Activated T-cell treated with anti-CD3 and anti-CD28 coated beads for 48 hours (primary cell): ENCODE results near the gene VRK1.
A peak's percentile ranks its signal among the peaks of the same experiment; 100 is the strongest.

ENCODE experiments used
- DNase-seq: peaks from one replicate; pipeline ENCODE4 v3.0.0-alpha.2; 2020; ENCODE audit warnings: low read depth

The VRK1 gene

DNA sequence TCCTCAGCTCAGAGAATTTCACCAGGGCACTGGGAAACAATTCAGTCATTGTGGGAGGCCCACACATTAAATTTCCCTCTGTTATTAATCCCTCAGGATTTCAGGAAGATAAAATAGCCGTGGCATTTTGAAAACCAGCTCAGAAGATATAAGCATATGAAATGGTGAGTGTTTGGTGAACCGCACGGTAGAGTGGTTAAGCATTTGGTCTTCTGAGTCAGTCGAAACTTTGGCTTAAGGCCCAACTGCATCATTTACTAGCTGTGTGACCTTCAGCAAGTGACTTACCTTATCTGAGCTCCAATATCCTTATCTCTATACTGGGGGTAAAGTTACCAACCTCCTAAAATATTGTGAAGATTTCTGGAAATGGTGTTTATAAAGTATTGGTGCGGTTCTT, 5.2 kb upstream of the VRK1 start:
- no peak for DNase-seq

DNA sequence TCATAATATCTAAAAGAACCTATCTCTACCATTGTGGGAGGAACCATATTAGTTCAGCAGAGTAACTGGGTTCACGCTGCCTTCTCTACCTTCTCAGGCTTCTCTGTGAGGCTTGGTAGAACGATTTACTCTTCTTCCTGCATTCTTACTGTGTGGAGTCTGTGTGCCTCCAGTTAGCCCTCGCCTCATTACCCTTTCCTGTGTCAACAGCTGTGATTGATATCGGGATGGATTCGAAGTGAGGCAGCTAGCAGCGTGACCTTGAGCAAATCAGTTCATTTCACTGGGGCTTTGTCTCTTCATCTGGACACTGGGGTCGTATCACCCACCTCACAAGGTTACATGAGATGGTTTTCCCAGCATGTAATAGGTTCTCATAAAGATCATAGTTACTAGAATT, 4.6 kb upstream of the VRK1 start:
- DNase-seq, result no peak

DNA sequence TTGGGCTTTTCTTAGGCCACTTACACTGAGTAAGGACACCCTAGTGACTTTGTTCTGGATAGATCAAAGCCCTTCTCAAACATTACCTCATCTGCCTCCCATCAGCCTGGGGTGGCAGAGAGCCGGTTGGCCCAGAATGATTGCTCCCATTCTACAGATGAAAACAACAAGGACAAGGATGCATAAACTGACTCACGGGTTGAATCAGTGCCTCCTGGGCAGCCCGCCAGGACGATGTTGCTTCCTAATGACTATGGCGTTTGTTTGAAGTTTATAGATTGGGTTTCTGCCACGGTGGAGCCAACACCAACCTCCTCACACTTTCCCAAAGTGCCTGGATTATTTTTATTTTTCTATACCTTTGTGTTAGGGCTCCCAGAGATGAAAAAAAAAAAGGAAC, 3.6 kb upstream of the VRK1 start:
- DNase-seq, result no peak

DNA sequence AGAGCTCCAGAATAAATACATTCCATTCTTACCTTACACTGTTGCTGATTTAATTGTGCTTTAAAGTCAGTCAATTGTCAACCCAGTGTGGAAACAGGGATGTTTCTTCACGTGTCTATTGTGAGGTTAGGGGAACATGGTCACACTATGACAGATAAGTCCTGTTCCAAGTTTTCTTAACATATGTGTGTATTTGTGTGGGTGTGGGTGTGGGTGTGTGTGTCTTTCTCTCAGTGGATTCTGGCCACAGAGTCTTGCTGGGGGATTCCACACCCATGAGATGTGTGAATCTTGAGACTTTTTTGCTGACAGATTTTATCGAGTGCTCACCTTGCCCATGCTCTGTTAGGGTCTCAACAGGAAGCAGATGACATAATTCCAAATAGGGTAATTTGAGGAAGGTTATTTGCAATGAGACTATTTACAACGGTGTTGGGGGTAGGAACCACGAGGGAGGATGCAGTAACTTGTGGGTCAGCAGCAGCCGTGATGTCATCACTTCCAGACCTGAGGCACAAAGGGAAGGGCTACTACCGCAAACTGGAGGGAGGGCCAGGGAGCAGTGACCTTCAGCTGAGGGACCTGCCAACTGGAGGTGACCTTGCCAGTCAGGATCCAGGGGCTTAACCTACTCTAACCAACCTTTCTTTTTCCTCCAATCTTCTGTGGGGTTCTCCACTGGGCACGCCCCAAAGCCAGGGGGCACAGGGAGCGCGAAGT, 1.9 kb upstream of the VRK1 start:
- DNase-seq, result no peak

DNA sequence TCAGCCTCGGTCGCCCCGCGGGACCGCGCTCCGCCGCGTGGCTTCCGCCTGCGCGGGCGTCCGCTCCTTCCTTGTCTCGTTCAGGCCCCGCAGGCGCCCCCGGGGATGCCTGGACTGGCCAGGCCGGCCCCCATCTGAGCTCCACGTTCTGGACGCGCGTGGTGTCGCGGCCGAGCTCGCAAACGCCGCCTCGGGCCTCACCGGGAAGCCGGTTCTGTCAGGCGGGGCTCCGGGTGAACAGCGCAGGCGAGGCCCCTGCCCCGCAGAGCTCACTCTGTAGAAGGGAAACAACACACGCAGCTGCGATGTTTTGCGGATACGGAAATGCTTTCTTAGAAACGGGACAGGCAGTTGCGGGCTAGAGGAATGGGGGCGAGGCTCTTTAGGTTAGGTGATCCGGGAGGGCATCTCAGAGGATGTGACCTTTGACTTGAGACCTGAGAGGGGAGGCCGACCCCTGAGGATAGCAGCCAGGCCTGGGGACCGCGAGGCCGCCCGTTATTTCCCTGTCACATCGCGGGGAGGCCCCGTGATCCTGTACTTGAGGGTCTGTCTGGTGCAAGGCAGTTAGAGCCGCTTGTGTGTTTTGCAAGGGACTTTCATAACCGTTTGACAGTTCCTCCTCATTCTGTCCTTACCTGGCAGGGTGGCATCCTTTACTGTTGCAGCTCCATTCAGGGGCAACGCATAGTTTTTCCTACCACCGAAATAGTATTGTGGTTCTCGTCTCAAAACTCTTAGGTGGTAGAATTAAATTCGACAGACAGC, 584 bp downstream of the VRK1 start:
- peak; percentile 29 for DNase-seq

DNA sequence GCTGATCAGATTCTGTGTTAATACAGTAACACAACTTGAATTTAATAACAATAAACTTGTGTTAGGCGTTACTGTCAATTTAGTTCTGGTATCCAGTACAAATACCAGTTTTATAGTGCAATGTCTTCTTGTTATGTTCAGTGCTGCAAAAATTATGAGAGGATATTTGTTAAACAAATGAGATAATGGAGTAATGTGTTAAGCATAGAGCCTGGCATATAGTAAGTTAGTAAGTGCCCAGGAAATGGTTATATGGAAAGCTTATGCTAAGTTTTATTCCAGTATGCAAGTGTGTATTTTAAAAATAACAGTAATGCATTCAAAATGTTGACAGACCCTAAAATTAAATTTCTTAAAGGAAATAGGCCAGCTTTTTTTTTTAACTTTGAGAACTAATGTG, 1.8 kb downstream of the VRK1 start:
- no peak for DNase-seq

DNA sequence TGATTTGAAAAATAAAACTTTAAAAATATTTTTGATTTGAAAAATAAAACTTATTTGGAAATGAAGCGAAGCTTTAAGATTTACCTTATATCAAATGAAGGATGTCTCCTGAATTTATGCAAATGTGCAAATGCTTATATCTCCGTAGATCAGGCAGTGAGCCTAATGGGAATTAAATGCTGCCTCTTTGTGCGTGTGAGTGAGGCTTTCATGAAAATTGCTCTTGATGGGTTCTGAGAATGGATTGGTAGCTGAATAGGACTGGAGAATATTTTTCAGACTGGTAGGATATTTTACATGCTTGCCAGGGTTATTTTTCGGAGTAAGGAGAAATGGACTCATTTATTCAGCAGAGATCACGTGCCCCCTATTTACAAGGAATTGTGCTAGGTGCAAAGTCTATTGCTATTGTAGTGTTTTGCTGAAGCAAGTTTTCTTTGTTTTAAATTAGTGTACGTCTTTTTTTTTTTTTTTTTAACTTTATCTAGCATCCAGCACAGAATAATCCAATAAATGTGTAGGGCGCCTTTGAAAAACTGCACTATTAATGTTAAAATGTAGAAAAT, 2.4 kb downstream of the VRK1 start:
- DNase-seq, result no peak

DNA sequence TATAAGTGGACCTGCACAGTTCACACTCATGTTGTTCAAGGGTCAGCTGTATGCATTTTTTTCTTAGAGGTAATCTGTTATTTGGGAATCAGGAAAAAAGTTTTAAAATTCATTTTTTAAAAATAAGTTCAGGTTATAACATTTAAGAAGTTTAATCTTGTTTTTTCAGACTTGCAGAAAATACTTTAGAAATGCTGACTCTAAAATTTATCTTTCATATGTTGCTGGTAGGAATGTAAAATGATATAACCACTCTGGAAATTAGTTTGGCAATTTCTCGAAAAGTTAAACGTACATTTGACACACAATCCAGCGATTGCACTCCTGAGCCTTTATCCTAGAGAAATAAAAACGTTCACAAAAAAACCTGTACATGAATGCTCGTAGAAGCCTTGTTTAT, 4.7 kb downstream of the VRK1 start:
- no peak for DNase-seq

DNA sequence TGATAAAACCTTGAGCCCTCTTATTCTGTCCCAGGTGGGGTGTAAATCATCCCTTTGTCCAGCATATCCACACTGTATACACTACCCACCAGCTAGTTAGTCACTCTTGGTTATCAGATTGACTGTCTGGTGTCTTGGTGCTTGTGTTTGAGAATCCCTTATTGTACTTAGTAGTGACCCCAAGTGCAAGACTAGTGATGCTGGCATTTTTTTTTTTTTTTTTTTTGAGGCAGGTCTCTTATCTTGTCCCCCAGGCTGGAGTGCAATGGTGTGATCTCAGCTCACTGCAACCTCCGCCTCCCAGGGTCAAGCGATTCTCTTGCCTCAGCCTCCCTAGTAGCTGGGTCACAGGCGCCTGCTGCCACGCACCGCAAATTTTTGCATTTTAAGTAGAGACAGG, 5.8 kb downstream of the VRK1 start:
- DNase-seq, result no peak

DNA sequence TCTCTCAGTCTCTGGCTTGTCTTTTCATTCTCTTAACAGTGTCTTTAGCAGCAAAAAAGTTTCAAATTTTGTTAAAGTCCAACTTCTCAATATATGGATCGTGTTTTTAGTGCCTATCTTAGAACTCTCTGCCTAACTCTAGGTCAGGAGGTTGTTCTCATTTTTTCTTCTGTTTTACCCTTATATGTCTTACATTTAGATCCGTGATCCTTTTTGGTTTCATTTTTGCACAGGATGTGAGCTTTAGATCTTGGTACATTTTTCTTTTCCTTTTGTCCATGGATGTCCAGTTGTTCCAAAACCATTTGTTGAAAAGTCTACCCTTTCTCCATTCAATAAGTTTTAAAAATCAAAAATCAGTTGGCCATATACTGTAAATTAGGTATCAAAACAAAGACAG, 6.8 kb downstream of the VRK1 start:
- DNase-seq, result no peak

DNA sequence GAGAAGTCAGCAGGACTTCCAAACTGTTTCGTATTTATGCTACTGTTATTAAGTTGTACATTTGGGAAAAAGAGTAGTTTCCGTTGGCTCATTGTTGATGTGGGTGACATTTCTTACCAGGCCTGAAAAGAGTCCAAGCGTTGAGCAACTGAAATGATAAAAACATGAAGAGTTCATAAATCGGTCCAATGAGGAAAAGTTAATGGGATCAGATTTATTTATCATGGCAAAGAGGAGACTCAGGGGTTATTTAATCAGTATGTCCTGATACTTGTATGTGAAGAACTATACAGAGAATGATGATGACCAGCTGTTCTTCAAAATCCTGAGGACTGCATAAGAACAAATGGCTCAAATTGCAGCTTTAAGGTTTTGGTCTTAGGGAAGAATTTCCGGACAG, 7.7 kb downstream of the VRK1 start:
- DNase-seq, result no peak

DNA sequence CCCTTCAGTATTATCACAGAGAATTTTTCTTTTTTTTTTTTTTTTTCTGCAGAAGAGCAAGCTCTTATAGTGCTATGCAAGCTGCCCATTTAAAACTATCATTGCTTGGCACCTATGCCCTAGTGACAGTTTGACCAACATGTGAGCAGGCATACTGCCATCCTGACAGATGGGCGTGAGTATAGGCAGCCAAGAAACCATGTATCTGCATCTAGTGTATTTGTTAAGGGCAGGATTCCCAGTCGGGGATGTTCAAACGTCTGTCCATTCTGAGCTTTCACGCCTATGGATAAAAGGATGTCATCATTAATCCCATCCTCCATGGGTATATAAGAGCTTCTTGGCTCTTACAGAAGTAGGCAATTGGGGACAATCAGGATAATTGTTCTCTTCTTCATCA, 8.8 kb downstream of the VRK1 start:
- no peak for DNase-seq

DNA sequence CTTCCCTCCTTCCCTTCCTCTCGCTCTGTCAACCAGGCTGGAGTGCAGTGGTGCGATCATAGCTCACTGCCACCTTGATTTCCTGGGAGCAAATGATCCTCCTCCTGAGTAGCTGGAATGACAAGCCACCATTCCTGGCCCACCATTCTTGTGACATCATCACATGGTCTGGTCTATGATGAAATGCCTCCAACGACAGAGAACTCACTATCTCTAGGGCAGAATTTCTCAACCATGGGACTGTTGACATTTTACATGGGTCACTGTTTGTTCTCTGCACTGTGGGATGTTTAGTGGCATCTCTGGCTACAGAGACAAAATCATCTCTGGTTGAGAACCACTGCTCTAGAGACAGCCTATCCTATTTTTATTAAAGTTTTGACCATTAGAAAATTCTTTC, 9.7 kb downstream of the VRK1 start:
- DNase-seq, result no peak

DNA sequence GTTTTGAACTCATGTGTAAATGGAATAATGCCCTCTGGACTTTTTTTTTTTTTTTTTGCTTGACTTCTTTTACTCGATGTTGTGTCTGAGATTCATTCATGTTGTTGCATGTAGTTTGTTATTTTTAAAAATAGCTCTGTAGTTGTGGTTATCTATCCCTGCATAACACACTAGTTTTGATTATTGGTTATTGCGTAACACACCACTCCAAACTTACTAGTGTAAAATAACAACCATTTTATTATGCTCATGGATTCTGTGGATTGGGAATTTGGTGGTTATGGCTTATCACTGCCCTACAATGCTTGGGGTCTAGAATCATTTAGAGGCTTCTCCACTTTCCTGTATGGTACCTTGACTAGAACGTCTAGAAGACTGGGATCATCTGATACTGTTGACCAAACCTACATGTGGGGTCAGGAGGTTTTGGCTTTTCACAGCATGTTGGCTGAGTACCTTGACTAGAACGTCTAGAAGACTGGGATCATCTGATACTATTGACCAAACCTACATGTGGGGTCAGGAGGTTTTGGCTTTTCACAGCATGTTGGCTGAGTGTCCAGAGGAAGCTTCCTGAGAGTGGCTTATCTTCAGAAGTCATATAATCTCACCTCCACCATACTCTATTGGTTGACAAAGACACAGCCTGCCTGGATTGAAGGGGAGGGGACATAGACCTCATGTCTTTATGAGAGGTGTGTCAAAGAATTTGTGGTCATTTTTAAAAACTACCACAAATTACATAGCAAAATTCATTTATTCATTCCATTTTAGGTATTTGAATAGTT, 11.6 kb downstream of the VRK1 start:
- no peak for DNase-seq

DNA sequence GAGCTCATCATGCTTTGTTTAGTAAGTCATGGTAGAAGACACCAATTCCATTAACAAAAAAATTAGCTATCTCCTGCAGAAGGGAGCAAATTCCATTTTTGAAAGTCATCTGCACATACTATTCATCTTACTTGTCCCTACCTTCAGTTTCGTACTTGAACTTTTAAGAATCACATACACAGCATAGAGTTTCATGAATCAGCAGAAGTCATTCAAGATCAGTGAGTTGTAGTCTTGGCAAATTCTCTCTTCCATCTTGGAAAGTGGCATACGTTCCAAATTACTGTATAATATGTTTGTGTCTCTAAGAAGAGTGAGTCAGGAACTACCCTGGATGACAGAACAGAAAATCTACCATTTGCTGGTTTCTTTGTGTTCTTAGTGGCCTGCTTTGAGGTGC, 14.1 kb downstream of the VRK1 start:
- no peak for DNase-seq

DNA sequence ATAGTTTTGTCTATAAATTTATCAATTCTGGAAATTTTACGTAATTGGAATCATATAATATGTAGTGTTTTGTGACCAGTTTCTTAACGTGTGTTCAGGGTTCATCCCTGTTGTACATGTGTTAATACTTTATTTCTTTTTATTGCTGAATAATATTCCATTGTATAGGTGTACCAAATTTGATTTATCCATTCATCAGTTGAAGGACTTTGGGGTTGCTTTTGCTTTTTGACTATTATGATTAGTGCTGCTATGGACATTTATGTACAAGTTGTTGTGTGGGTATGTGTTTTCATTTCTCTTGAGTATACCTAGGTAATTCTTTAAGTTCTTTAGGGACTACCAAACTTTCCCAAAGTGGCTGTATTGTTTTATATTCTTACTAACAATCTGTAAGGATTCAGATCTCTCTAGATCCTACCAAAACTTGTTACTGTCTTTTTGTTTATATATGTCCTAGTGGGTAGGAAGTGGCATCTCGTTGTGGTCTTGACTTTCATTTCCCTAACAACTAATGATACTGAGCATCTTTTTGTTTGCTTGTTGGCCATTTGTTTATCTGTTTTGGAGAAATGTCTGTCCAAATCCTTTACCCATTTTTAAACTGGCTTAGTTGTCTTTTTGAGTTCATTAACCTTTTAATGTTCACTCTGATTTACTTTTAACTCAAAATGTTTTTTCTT, 14.9 kb downstream of the VRK1 start:
- DNase-seq, result no peak

DNA sequence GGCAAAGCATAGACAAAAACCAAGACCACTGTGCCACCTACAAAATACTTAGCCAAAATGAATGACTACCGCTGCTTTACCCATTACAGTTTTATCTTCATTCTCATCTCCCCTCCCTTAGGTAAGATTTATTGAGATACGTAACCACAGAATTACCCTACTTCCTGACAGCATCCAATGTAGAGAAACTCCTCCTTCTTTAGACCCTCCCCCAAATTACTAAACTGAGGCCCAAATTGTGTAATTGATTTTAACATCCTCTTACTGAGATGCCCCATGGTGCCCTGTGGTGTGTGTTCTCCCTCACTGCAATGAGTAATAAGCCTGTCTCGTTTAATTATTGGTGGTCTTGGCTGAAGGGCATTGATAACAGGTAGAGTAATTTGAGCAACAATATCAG, 19.1 kb downstream of the VRK1 start:
- no peak for DNase-seq

DNA sequence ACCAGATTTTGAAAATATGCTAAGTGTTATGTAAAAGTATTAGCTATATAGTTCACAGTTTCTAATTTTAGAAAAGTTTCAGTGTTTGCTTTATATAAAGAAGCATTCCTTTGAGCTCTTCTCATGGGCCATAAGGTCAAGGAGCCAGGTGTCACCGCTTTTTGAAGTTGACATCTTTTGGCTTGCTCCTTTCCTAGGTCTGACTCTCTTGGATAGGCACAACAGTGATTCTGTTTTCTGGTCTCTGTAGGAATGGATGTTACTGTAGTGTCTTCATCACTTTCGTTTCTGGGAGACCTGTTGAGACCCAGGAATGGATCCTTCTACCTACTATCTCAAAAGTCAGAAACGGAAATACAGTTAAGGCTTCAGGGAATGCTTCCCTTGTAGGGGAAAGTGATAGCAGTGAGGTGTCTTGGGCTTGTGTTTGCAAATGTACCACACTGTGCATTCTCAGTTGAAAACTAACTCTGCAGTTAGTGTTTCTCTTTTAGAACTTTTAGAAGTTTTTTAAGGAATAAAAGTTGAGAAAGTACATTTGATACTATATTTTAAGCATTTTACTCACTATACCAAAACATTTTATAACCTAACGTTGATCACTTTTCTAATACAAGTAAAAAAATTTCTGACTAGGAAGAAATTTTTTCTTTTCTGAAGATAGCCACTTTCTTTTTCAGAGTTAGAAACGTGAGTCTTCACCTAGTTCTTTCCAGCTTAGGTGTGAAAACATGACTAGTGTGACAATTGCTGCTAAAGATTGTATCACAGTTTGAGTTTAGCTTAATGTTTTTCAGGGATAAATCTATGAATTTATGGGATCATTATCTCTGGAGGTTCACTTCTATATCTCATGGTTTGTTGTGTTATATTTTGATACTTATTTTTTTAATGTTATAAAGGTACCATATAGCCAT, 20.8 kb downstream of the VRK1 start:
- no peak for DNase-seq

DNA sequence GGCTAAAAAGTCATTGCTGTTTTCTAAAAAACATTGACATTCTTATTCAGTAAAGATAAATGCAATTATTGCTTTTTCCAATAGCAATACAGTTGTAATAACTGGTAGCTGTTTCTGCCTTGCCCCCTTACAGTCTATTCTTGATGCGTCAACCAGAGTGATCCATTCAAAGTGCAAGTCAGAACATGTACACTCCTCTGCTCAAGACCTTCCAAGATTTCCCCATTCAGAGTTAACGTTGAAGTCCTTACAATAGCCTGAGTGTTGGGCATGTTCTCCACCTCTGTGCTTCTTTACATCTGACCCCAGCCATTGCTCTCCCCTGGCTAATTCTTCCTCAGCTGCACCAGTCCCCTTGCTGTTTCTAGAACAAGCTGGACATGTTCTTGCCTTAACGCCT, 24.3 kb downstream of the VRK1 start:
- no peak for DNase-seq

DNA sequence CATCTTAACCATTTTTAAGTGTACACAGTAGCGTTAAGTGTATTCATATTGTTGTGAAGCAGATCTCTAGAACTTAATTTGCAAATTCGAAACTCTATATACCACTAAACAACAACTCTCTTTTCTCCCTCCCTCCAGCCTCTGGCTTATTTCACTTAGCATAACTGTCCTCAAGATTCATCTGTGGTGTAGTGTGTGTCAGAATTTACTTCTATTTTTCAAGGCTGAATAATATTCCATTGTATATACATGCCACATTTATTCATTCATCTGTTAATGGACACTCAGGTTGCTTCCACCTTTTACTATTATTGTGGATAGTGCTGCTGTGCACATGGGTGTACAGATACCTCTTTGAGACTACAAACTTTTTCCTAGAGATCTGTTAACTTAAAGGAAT, 26.5 kb downstream of the VRK1 start:
- no peak for DNase-seq

DNA sequence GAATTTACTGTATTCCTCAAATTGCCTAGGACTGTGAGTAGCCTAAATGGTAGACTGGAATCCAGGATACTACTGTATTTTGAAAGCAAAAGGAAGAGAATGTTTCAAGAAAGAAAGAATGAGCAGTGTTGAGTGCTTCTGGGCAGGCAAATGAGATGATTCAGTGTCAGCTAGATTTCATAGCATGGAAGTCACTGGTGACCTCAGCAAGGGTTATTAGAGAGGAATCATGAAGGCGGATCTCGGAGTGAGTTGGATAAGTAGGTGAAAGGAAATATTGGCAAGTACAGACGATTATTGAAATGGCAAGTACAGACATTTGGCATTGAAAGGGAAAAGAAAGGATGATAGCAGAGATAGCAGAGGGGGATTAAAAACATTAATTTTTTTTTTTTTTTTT, 27.1 kb downstream of the VRK1 start:
- DNase-seq, result no peak
